Measurements from ENCODE around the gene PLXNA4. TPM values are rescaled to one million over a fixed set of nuclear protein-coding genes. Genes with fewer than 3 reads are reported as not detected.

Gene PLXNA4
- total and polyA plus RNA-seq, 2 experiments from 2014 or later: 1.9 to 4.8 TPM

GRCh38 chr7:132475669-132476116 is 100.6 kb downstream of the PLXNA4 start:
- TF ChIP-seq EZH2 (IDR thresholded peaks at IDR 0.05; ENCODE audit: borderline replicate concordance) (no peak), CTCF (IDR thresholded peaks at IDR 0.05; ENCODE audit: poor library complexity) (no peak), EZH2phosphoT487 (IDR thresholded peaks at IDR 0.05; ENCODE audit: low read depth, severe bottlenecking, unreplicated experiment) (no peak)
- Histone ChIP-seq H3K4me3 (no peak overlapping the region), H3K36me3 (replicated peaks; ENCODE audit: insufficient read depth, low read depth) (no peaks in the 10 kb centered on the region), H3K9me3 (ENCODE audit: low read depth) (no peaks in the 10 kb centered on the region), H3K27me3 (peaks cover 19% of the 10 kb centered on the region), H3K4me1 (ENCODE audit: insufficient read depth) (peaks cover 12% of the 10 kb centered on the region), H3K4me2 (no peak overlapping the region), H4K20me1 (ENCODE audit: insufficient read depth, poor library complexity, severe bottlenecking) (no peaks in the 10 kb centered on the region), H3K27ac (no peak overlapping the region), H3K9me2 (replicated peaks; ENCODE audit: insufficient read depth) (no peaks in the 10 kb centered on the region), H3K79me2 (no peaks in the 10 kb centered on the region), H2AFZ (no peak overlapping the region)
- 20% methylated on average over 8 of the region's 8 CpGs for WGBS (ENCODE audit: low lambda C conversion rate, missing lambda C conversion rate)
- DNase-seq (ENCODE audit: low spot score): no peak

GRCh38 chr7:132475037-132475668 is 101.1 kb downstream of the PLXNA4 start:
- no peak for TF ChIP-seq CTCF (IDR thresholded peaks at IDR 0.05; ENCODE audit: poor library complexity)
- no peak for TF ChIP-seq EZH2 (IDR thresholded peaks at IDR 0.05; ENCODE audit: borderline replicate concordance)
- TF ChIP-seq EZH2phosphoT487 (IDR thresholded peaks at IDR 0.05; ENCODE audit: low read depth, severe bottlenecking, unreplicated experiment): no peak
- WGBS (ENCODE audit: low lambda C conversion rate, missing lambda C conversion rate): 39% methylated on average over 8 of the region's 8 CpGs

GRCh38 chr7:132472463-132473120 is 103.7 kb downstream of the PLXNA4 start:
- Histone ChIP-seq H3K9me2 (replicated peaks; ENCODE audit: insufficient read depth) (no peaks in the 10 kb centered on the region), H2AFZ (no peak overlapping the region), H3K9me3 (ENCODE audit: low read depth) (no peaks in the 10 kb centered on the region), H3K4me1 (ENCODE audit: insufficient read depth) (peaks cover 12% of the 10 kb centered on the region), H3K27ac (no peak overlapping the region), H3K27me3 (peaks cover 19% of the 10 kb centered on the region), H3K36me3 (replicated peaks; ENCODE audit: insufficient read depth, low read depth) (no peaks in the 10 kb centered on the region), H3K4me3 (no peak overlapping the region), H4K20me1 (ENCODE audit: insufficient read depth, poor library complexity, severe bottlenecking) (no peaks in the 10 kb centered on the region), H3K79me2 (no peaks in the 10 kb centered on the region), H3K4me2 (no peak overlapping the region)
- TF ChIP-seq EZH2phosphoT487 (IDR thresholded peaks at IDR 0.05; ENCODE audit: low read depth, severe bottlenecking, unreplicated experiment) (no peak), CTCF (IDR thresholded peaks at IDR 0.05; ENCODE audit: poor library complexity) (no peak), EZH2 (IDR thresholded peaks at IDR 0.05; ENCODE audit: borderline replicate concordance) (no peak)
- WGBS (ENCODE audit: low lambda C conversion rate, missing lambda C conversion rate): 48% methylated on average over 10 of the region's 10 CpGs
- DNase-seq (ENCODE audit: low spot score): peak; percentile 39

More at GRCh38 chr7:132475037-132475668, 101.1 kb downstream of the PLXNA4 start:
- H3K9me3 ChIP-seq (ENCODE audit: low read depth): no peaks in the 10 kb centered on the region
- peaks cover 19% of the 10 kb centered on the region for H3K27me3 ChIP-seq
- no peaks in the 10 kb centered on the region for H4K20me1 ChIP-seq (ENCODE audit: insufficient read depth, poor library complexity, severe bottlenecking)
- no peak overlapping the region for H3K27ac ChIP-seq
- no peak for DNase-seq (ENCODE audit: low spot score)
- H3K4me3 ChIP-seq: no peak overlapping the region
- H3K9me2 ChIP-seq (replicated peaks; ENCODE audit: insufficient read depth): no peaks in the 10 kb centered on the region
- H3K4me2 ChIP-seq: no peak overlapping the region
- H2AFZ ChIP-seq: no peak overlapping the region
- no peaks in the 10 kb centered on the region for H3K79me2 ChIP-seq
- no peaks in the 10 kb centered on the region for H3K36me3 ChIP-seq (replicated peaks; ENCODE audit: insufficient read depth, low read depth)
- H3K4me1 ChIP-seq (ENCODE audit: insufficient read depth): peaks cover 12% of the 10 kb centered on the region

Measured in hepatocyte (in vitro differentiated cells).